Karpas-422 (cell line): Measurements from ENCODE around the gene TFF2. TPM values are rescaled to one million over a fixed set of nuclear protein-coding genes. Genes with fewer than 3 reads are reported as not detected.

Source experiments
- DNase-seq: peaks from one replicate; pipeline ENCODE4 v3.0.0-alpha.2; 2015
- H2AFZ ChIP-seq: fragments of 200-600 bp; sonication (generic); 2 replicates; pipeline ENCODE4 v1.6.1; 2014; ENCODE audit warnings: antibody characterized with exemption, low read length, mixed read lengths
- H3K27ac ChIP-seq: fragments of 200-600 bp; sonication (generic); 2 replicates; pipeline ENCODE4 v1.5.1; 2014; ENCODE audit warnings: mild to moderate bottlenecking, low read length, moderate library complexity
- H3K27me3 ChIP-seq: fragments of 200-600 bp; sonication (generic); 2 replicates; pipeline ENCODE4 v1.6.1; 2014; ENCODE audit warnings: low read length, mixed read lengths
- H3K36me3 ChIP-seq: fragments of 200-600 bp; sonication (generic); 2 replicates; pipeline ENCODE4 v1.6.1; 2014; ENCODE audit warnings: low read length, mixed read lengths; ENCODE audit not compliant: insufficient read depth
- H3K4me1 ChIP-seq: fragments of 200-600 bp; sonication (generic); 2 replicates; pipeline ENCODE4 v1.6.1; 2014; ENCODE audit warnings: mild to moderate bottlenecking, low read length, mixed read lengths
- H3K4me2 ChIP-seq: fragments of 200-600 bp; sonication (generic); 2 replicates; pipeline ENCODE4 v1.6.1; 2014; ENCODE audit warnings: low read length, low read depth, mild to moderate bottlenecking; ENCODE audit not compliant: poor library complexity, severe bottlenecking
- H3K4me3 ChIP-seq: fragments of 200-600 bp; sonication (generic); 2 replicates; pipeline ENCODE4 v1.5.1; 2014; ENCODE audit warnings: mild to moderate bottlenecking, antibody characterized with exemption, low read length, mixed read lengths
- H3K79me2 ChIP-seq: fragments of 200-600 bp; sonication (generic); 2 replicates; pipeline ENCODE4 v1.6.1; 2014; ENCODE audit warnings: mild to moderate bottlenecking, low read length, mixed read lengths
- H3K9ac ChIP-seq: fragments of 200-600 bp; sonication (generic); 2 replicates; pipeline ENCODE4 v1.6.0; 2014; ENCODE audit warnings: low read length
- H3K9me2 ChIP-seq: fragments of 200-600 bp; sonication (generic), shearing (Covaris generic); replicated peaks from 2 replicates; pipeline ENCODE4 v1.6.0; 2014; ENCODE audit warnings: mild to moderate bottlenecking, low read length, moderate library complexity; ENCODE audit not compliant: insufficient read depth
- H3K9me3 ChIP-seq: fragments of 300-700, 200-600 bp; sonication (generic); 2 replicates; pipeline ENCODE4 v1.6.1; 2014; ENCODE audit warnings: low read length, mixed read lengths
- H4K20me1 ChIP-seq: fragments of 200-600 bp; sonication (generic); 2 replicates; pipeline ENCODE4 v1.6.1; 2014; ENCODE audit warnings: mild to moderate bottlenecking, antibody characterized with exemption, low read length, low read depth; ENCODE audit not compliant: insufficient read depth
- total RNA-seq: library from RNA; depleted of rRNA; stranded (reverse); fragments of >200 nt; shearing (Covaris generic); gene quantifications from 2 replicates; pipeline ENCODE4 v1.2.3, GENCODE V29; 2014; ENCODE audit warnings: low replicate concordance

TFF2 gene
- total RNA-seq, 1 experiment from 2014 or later: not detected

DNA sequence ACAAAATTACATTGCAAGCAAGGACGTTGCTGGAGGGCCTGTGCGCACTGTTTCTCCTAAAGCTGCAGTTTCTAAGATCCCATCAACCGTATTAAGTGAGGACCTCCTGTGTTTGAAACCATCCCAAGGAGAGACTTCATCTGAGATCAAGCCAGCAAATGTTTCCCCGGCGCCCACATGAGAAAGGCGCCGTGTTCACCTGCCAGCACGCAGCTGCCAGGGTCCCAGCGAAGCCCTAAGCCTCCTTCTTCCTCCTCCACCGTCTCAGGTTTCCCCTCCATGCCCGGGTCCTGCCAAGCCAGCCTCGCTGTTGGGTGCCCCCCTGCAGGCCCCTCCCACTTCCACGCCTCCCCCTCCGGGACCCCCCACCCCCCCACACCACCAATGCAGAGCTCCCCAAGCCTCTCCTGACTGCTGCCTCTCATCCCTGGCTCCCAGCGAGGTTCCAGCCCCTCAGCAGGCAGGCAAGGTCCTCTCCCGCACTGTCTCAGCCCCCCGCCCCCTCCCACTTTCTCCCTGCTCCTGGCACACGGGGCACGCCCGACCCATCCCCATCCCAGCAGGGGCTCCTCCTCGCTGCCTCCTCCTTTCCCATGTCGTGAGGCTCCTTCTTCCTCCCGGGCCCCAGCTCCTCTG, 24.2 kb upstream of the TFF2 start:
- no peak overlapping the region for H3K4me2 ChIP-seq
- H3K27me3 ChIP-seq: no peaks in the 10 kb centered on the region
- 0 out of 2 replicates have a peak, but pooled peaks cover 7% of the 10 kb centered on the region for H4K20me1 ChIP-seq
- no peak overlapping the region for H3K4me3 ChIP-seq
- H2AFZ ChIP-seq: no peak overlapping the region
- H3K36me3 ChIP-seq: no peaks in the 10 kb centered on the region
- DNase-seq: no peak
- no peak overlapping the region for H3K9ac ChIP-seq
- no peaks in the 10 kb centered on the region for H3K79me2 ChIP-seq
- H3K4me1 ChIP-seq: peaks cover 8% of the 10 kb centered on the region
- H3K9me2 ChIP-seq: no peaks in the 10 kb centered on the region
- no peaks in the 10 kb centered on the region for H3K9me3 ChIP-seq
- H3K27ac ChIP-seq: no peak overlapping the region

DNA sequence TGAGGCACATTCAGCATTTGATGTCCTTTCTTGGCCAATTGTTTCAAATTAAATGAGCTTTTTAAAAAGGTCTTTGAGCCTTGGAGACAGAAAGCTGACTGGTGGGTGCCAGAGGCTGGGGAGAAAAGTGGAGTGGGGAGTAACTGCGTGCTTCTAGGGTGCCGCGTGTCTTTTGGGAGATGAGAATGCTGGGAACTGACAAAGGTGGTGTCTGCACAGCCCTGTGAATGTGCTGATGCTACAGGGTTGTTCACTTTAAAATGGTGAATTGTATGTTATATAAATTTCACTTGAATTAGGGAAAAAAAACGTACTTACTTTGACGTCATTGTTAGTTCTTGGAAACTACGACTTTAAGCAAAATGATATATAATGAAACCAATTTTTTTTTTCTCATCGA, 23.7 kb upstream of the TFF2 start:
- Histone ChIP-seq H3K79me2 (no peaks in the 10 kb centered on the region), H3K27me3 (no peaks in the 10 kb centered on the region), H3K9ac (no peak overlapping the region), H3K27ac (no peak overlapping the region), H3K4me1 (peaks cover 3% of the 10 kb centered on the region), H3K9me3 (no peaks in the 10 kb centered on the region), H4K20me1 (0 out of 2 replicates have a peak, but pooled peaks cover 7% of the 10 kb centered on the region), H3K4me2 (no peak overlapping the region), H3K36me3 (no peaks in the 10 kb centered on the region), H3K9me2 (no peaks in the 10 kb centered on the region), H2AFZ (no peak overlapping the region), H3K4me3 (no peak overlapping the region)
- no peak for DNase-seq

DNA sequence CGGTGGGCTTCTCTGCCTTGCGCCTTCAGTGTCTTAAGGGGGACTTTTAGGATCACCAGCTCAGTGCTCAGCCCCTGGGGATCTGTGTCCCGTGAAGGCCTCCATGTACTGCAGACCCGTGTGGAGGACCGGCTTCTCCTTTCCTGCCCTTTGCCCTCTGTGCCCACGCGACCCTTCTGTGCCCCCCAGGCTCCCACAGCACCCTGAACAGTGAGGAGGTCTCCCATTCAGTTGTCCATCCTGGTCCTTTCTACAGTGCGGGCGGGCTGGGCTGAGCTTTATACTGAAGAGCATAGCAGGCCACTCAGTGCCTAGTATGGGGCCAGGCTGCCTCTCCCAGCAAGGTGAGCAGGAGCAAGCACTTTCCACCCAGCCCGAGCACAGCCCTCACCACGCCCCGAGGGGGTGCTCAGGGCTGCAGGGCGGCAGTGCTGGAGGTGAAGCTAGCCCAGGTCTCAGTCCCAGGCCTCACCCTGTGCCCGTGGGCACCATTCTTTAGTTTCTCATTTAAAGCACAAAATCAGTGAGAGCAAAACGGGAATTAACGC, 23.2 kb upstream of the TFF2 start:
- Histone ChIP-seq H3K9me2 (no peaks in the 10 kb centered on the region), H3K27me3 (no peaks in the 10 kb centered on the region), H3K4me1 (no peaks in the 10 kb centered on the region), H3K9ac (no peak overlapping the region), H3K36me3 (no peaks in the 10 kb centered on the region), H3K79me2 (no peaks in the 10 kb centered on the region), H3K9me3 (no peaks in the 10 kb centered on the region), H3K4me2 (no peak overlapping the region), H4K20me1 (0 out of 2 replicates have a peak, but pooled peaks cover 7% of the 10 kb centered on the region), H3K4me3 (no peak overlapping the region), H3K27ac (no peak overlapping the region), H2AFZ (no peak overlapping the region)
- DNase-seq: no peak

DNA sequence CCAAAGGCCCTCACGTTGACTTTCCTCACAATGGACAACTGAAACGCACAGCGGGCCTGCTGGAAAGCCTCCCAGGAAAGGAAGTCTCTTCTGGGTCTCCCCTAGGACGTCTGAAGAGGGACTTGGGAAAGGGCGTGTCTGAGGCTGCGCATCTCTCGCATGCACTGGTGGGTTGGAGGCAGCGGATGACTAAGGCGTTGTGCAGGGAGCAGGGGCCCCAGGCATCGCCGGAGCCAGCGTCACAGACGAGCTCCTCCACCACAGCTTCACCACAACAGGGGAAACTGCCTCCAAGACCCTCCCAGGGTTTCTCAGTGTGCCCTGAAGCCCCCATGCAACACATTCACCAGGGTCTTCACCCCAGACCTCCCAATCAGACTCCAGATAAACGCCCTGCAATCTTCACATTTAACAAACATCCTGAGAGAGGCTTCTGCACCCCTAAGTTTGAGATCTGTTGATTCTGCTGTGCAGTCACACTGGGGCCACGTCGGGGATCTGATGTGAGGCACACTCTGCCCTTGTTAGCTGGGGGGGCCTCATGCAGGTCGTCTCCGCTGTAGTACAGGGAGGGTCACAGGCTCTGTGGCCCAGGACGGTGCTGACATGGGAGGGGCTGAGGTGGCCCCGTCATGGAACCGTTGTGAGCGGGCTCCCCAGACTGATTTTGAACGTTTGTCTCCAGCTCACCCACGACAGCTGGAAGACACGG, 22.6 kb upstream of the TFF2 start:
- Histone ChIP-seq H4K20me1 (0 out of 2 replicates have a peak, but pooled peaks cover 7% of the 10 kb centered on the region), H3K4me3 (no peak overlapping the region), H3K79me2 (no peaks in the 10 kb centered on the region), H3K27ac (no peak overlapping the region), H3K4me2 (no peak overlapping the region), H3K9me3 (no peaks in the 10 kb centered on the region), H3K27me3 (no peaks in the 10 kb centered on the region), H3K4me1 (no peaks in the 10 kb centered on the region), H3K9ac (no peak overlapping the region), H3K9me2 (no peaks in the 10 kb centered on the region), H3K36me3 (no peaks in the 10 kb centered on the region), H2AFZ (no peak overlapping the region)
- no peak for DNase-seq

- Histone ChIP-seq H3K27me3 (no peaks in the 10 kb centered on the region), H3K4me3 (no peak overlapping the region), H3K4me2 (no peak overlapping the region), H3K27ac (no peak overlapping the region), H3K79me2 (no peaks in the 10 kb centered on the region), H3K4me1 (peaks cover 8% of the 10 kb centered on the region), H3K9ac (no peak overlapping the region), H3K9me3 (no peaks in the 10 kb centered on the region), H4K20me1 (peaks cover under 1% of the 10 kb centered on the region; the same call in 1 of the 2 replicates), H3K36me3 (no peaks in the 10 kb centered on the region), H2AFZ (no peak overlapping the region), H3K9me2 (no peaks in the 10 kb centered on the region)
- DNase-seq: no peak
Measured at GRCh38 chr21:42370894-42371654, 20.3 kb upstream of the TFF2 start.

DNA sequence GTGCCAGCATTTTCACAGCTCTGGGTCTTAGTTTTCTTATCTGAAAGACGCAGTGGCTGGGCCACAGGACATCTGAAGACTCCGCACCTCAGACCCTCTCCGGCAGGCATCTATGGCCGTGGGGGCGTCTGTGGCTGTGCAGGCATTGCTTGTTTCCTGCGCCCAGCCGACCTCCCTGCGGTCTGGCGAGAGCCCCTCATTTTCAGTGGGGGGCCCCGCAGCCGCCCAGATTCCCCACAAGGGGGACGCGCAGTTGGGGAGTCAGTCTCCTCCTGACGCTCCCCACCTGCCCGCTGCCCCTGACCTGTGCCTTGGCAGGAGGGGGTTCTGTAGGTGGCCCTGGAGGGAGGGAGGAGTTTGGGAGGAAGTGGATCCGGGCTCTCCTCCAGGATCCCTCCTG, 19.0 kb upstream of the TFF2 start:
- Histone ChIP-seq H3K27me3 (no peaks in the 10 kb centered on the region), H3K36me3 (no peaks in the 10 kb centered on the region), H3K4me1 (peaks cover 17% of the 10 kb centered on the region), H3K79me2 (no peaks in the 10 kb centered on the region), H3K9me2 (no peaks in the 10 kb centered on the region), H3K9me3 (no peaks in the 10 kb centered on the region), H3K9ac (no peak overlapping the region), H3K27ac (no peak overlapping the region), H2AFZ (no peak overlapping the region), H3K4me3 (no peak overlapping the region), H4K20me1 (no peaks in the 10 kb centered on the region; the same call in 1 of the 2 replicates), H3K4me2 (no peak overlapping the region)
- DNase-seq: no peak

DNA sequence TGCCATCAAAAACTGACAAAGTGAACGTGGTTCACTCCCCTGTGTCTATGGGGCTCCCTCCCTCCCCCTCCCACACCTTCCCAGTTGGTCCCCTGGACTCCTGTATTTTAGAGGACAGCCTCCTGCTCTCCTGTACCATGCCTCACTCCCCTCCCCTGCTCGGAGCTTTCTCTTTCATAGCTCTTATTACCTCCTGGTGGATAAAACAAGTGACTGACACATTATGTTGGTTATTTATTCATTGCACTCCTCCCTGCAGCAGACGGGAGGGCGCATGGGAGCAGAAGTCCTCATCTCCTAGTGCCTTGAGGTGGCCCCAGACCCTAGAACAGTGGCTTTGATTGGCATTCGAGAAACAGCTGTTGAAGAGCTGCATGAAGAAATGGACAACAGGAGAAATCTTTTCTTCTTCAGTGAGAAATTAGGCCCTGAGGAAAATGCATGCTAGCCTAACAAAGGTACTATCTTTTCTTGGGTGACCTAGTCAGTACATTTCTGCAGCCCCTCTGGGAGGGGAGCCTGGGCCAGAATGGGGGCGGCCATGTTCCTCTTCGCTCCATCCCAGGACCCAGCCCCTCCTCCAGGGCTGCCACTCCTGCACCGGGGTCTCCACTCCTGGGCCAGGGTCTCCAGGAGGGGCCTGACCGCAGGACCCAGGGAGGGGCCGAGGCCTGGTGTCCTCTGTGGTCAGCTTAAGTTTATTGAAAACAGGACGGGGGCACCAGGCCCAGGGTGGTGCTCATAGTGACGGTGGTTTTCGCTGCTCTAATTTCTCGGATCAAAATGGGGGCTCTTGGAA, 16.8 kb upstream of the TFF2 start:
- H3K9me3 ChIP-seq: no peaks in the 10 kb centered on the region
- DNase-seq: no peak

More for the DNA sequence above, 16.8 kb upstream of the TFF2 start:
- Histone ChIP-seq H3K9me2 (no peaks in the 10 kb centered on the region), H4K20me1 (no peaks in the 10 kb centered on the region; the same call in 1 of the 2 replicates), H3K36me3 (no peaks in the 10 kb centered on the region), H3K79me2 (no peaks in the 10 kb centered on the region), H3K9ac (no peak overlapping the region), H2AFZ (no peak overlapping the region), H3K4me1 (peaks cover 27% of the 10 kb centered on the region), H3K27me3 (no peaks in the 10 kb centered on the region), H3K27ac (no peak overlapping the region), H3K4me3 (no peak overlapping the region), H3K4me2 (no peak overlapping the region)
